NCI-H1092 treated with DMSO at 0.1 percent for 48 hours (cell line): ENCODE measurements around the gene DYNC2LI1.
"Not testable (repeated sequence)": the region's sequence is repeated elsewhere in the genome, so short reads cannot be mapped to it uniquely, and the experiment has no call there.

ENCODE experiments used
- DNase-seq: peaks from one replicate; lab custom pipeline; 2025; lab: John Stamatoyannopoulos, UW

Gene DYNC2LI1

GRCh38 chr2:43773876-43774613, at the start of gene DYNC2LI1:
Gene DYNC2LI1 (plus strand): TSS chr2:43774039. CDS start chr2:43774139, 100 bp downstream.
- DNase-seq = peak; percentile 66

GRCh38 chr2:43724728-43725526, 48.9 kb upstream of the DYNC2LI1 start:
- DNase-seq = no peak

GRCh38 chr2:43725711-43726246, 48.1 kb upstream of the DYNC2LI1 start:
- no peak for DNase-seq

DNA sequence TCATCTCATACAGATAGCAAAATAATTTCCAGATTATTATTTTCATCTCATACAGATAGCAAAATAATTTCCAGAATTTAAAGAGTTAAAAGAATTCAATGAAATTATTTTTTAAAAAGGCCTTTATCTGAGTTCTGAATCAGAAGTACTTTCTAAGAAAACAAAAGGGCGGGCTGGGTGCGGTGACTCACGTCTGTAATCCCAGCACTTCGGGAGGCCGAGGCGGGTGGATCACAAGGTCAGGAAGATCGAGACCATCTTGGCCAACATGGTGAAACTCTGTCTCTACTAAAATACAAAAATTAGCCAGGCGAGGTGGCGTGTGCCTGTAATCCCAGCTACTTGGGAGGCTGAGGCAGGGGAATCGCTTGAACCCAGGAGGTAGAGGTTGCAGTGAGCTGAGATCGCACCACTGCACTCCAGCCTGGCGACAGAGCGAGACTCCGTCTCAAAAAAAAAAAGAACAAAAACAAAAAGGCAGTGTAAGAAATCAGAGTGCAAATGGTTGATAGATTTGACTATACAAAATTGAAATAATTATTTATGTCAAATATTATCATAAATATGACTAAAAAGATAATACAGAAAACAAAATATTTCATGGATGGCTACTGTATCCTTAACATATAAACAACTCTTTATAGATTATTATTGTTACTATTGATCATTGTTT, 46.7 kb upstream of the DYNC2LI1 start:
- not testable (repeated sequence) for DNase-seq

- no peak for DNase-seq
Measured at GRCh38 chr2:43727634-43728014, 46.2 kb upstream of the DYNC2LI1 start.

DNA sequence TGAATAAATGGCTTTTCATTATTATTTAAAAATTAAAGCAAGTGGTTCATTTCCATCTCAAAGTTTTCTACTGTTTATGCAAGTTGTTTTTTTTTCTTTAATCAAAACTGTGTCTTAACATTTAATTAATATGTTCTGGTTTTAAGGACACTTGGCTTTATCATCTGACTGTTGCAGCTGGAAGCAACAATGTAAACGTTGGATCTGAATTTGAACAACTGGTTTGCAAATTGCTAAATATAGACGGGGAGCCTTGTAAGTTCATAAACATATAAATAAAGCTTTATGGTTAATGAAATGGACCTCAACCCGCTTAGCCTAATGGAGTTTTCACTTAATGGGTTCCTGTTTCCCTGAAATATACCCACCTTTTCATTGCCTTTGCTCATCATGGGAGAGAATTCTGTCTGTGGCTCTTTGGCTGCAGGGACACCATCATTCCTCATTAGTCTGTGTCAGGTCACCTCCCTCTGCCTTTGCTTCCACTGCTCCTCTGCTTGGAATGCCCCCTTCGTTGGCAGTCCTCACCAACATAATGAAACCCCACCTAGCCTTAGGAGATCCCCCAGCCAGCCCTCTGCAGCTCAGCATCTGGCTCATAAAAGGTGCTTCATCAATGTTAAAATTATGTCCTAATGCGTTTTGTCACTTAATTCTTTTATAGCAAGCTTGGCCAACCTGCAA, 44.2 kb upstream of the DYNC2LI1 start:
- no peak for DNase-seq

GRCh38 chr2:43731211-43731610, 42.6 kb upstream of the DYNC2LI1 start:
- no peak for DNase-seq

- no peak for DNase-seq
Measured at GRCh38 chr2:43736637-43737036, 37.2 kb upstream of the DYNC2LI1 start.

- no peak for DNase-seq
Measured at GRCh38 chr2:43737097-43737854, 36.6 kb upstream of the DYNC2LI1 start.

GRCh38 chr2:43737855-43738254, 36.0 kb upstream of the DYNC2LI1 start:
- DNase-seq = no peak

DNA sequence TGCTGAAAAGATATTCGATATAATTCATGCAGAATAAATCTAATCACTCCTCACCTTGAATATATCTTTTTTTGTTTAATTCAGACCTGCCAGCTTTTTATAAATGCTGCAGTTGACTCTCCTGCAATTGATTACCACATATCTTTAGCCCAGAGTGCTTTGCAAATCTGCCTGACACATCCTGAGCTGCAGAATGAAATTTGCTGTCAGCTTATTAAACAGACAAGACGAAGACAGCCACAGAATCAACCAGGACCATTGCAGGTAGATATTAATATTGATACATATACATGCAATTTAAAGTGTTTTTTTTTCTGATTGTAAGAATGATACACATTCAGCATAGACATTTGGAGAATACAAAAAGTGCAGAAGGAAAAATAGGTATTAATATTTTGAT, 35.6 kb upstream of the DYNC2LI1 start:
- DNase-seq = no peak

DNA sequence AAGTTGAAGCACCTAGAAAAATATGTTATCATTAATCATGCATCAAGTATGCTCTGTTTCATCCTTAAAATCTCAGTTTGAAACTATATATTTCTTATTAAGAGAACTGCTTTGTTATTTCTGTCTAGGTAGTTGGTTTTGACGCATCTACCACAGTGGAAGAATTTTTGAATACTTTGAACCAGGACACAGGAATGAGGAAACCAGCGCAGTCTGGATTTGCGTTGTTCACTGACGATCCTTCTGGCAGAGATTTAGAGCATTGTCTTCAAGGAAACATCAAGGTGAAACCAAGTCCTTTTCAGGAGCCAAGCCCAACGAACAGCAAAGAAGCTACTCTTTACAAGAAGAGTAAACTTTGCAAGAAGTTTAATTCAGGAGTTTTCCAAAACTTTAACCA, 30.1 kb upstream of the DYNC2LI1 start:
- DNase-seq = no peak

GRCh38 chr2:43745457-43745856, 28.4 kb upstream of the DYNC2LI1 start:
- no peak for DNase-seq

- no peak for DNase-seq
Measured at GRCh38 chr2:43748333-43748732, 25.5 kb upstream of the DYNC2LI1 start.

GRCh38 chr2:43749583-43749982, 24.3 kb upstream of the DYNC2LI1 start:
- DNase-seq = no peak

DNA sequence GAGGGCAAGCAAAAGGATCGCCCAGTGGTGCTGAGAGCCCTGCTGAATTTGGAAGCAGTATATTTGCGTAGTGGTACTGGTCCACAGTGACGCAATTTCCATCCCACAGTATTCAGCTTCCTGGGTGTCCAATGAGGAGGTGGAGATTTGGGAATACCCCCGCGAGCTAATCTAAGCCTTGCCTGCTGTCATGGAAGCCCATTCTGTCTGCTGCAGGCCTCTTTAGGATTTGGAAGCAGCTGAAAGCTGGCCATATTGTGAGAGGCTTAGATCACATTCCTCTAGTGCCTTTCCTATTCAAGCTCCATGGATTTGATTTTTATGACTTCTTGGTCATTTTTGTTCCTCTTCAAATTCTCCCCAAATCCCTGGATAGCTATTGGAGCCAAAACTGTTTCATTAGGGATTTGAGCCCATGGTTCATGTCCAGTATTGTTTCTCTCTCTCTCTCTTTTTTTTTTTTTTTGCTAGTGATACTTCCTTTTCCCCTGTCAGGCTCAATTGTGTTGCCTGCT, 22.3 kb upstream of the DYNC2LI1 start:
- DNase-seq = no peak

GRCh38 chr2:43752302-43752701, 21.5 kb upstream of the DYNC2LI1 start:
- DNase-seq = no peak

GRCh38 chr2:43754180-43754579, 19.7 kb upstream of the DYNC2LI1 start:
- DNase-seq = no peak

GRCh38 chr2:43758739-43759138, 15.1 kb upstream of the DYNC2LI1 start:
- no peak for DNase-seq

DNA sequence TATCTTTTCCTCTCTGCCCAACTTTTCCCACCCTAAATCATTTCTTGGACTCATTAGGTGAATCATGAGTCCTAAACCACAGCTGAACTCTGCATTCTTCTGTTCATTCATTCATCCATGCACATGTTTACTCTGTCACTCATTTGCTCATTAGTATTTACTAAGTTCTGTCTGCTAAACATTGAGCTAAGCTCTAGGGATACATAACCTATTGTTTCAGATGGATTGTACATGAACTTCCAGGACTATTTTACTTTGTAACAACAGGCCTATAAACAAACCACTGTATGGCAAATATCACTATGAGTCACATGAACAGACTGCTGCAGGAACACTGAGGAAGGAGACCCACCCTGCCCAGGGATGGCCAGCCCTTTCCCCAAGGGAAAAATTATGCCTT, 14.6 kb upstream of the DYNC2LI1 start:
- no peak for DNase-seq

DNA sequence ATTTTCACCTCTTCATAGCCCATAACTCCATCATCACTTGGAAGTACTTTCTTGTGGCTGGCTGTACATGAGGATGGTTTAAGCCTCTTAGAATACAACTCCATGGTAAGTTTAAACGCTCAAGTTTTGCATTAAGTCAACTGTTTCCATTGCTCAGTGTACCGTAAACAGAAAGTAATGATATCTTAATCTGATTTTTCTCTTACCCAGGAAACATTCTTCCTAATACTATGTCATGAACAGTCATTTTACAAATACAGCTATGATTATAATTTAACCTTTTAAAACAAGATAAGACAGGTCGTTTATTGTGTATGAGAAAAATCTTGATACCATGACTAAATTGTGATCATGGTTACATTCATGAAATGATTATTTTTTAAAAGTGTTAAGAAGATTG, 11.6 kb upstream of the DYNC2LI1 start:
- DNase-seq = no peak
